GM12878 (cell line): ENCODE measurements around the gene ERC1. TPM values are rescaled to one million over a fixed set of nuclear protein-coding genes. Genes with fewer than 3 reads are reported as not detected.

ENCODE experiments used
- BCLAF1 ChIP-seq: fragments of 450-650 bp; IDR thresholded peaks from 2 replicates; pipeline ENCODE4 v1.6.1; 2017; ENCODE audit warnings: antibody characterized with exemption, mild to moderate bottlenecking, moderate library complexity
- CBX3 ChIP-seq: fragments of 200-600 bp; sonication (generic); IDR thresholded peaks from 2 replicates; pipeline ENCODE4 v1.6.1; 2016; ENCODE audit warnings: low read depth, borderline replicate concordance
- CHD4 ChIP-seq: fragments of 200-600 bp; sonication (generic); IDR thresholded peaks from 2 replicates; pipeline ENCODE4 v1.6.1; 2016; ENCODE audit warnings: mild to moderate bottlenecking
- EZH2 ChIP-seq: IDR thresholded peaks from 2 replicates; pipeline ENCODE4 v1.6.1; 2012; ENCODE audit warnings: low read depth, mild to moderate bottlenecking, control low read depth, inconsistent platforms, low read length, borderline replicate concordance; ENCODE audit not compliant: control insufficient read depth
- HCFC1 ChIP-seq: fragments of 150-350 bp; IDR thresholded peaks from 2 replicates; pipeline ENCODE4 v1.6.1; 2014; ENCODE audit warnings: low read length
- HSF1 ChIP-seq: fragments of 150-350 bp; IDR thresholded peaks from 2 replicates; pipeline ENCODE4 v1.6.1; 2014; ENCODE audit warnings: mild to moderate bottlenecking, low read depth, low read length
- MYC ChIP-seq: IDR thresholded peaks from 2 replicates; pipeline ENCODE4 v1.6.1; 2011; ENCODE audit warnings: mild to moderate bottlenecking, low read length, moderate library complexity, inconsistent platforms; ENCODE audit not compliant: insufficient read depth, insufficient replicate concordance, insufficient read length, severe bottlenecking
- NBN ChIP-seq: fragments of 450-650 bp; IDR thresholded peaks from 2 replicates; pipeline ENCODE4 v1.6.1; 2016
- NRF1 ChIP-seq: conservative IDR thresholded peaks from 2 replicates; pipeline ENCODE4 v1.6.1; 2011; ENCODE audit warnings: mild to moderate bottlenecking, low read depth, low read length, improper control_type of control experiment
- RELB ChIP-seq: fragments of 450-650 bp; IDR thresholded peaks from 2 replicates; pipeline ENCODE4 v1.6.1; 2017; ENCODE audit warnings: low read depth, mild to moderate bottlenecking, moderate library complexity
- SIN3A ChIP-seq: IDR thresholded peaks from 2 replicates; pipeline ENCODE4 v1.6.1; 2012; ENCODE audit warnings: low read depth, low read length, improper control_type of control experiment
- SIX5 ChIP-seq: IDR thresholded peaks from 2 replicates; pipeline ENCODE4 v1.6.1; 2011; ENCODE audit warnings: mild to moderate bottlenecking, low read depth, low read length, moderate library complexity; ENCODE audit not compliant: severe bottlenecking
- SRF ChIP-seq, 2 experiments: IDR thresholded peaks; 2 replicates each; pipeline ENCODE4 v1.6.1; 2011; ENCODE audit warnings: low read depth in 2 of 2, low read length in 2 of 2, mild to moderate bottlenecking in 1 of 2, moderate library complexity in 1 of 2
- YBX1 ChIP-seq: fragments of 450-650 bp; IDR thresholded peaks from 2 replicates; pipeline ENCODE4 v1.6.1; 2016; ENCODE audit warnings: antibody characterized with exemption
- polyA plus RNA-seq, 11 experiments: library from polyadenylated mRNA; depleted of rRNA in 4 of 11; unstranded in 6 of 11; stranded (reverse) in 5 of 11; fragments of >200 nt; fragmentation: Nextera tagmentation in 4 of 11; fragmentation: Illumina TruSeq in 1 of 11; extraction: Ambion mirVana in 4 of 11; extraction: Trizol in 1 of 11; gene quantifications; 1 replicate in 1 of 11; 2 replicates in 10 of 11; pipeline versions ENCODE4 v1.2.1 to v1.2.3, GENCODE V29; 2011 to 2016; ENCODE audit warnings: inconsistent platforms in 2 of 11, missing spikeins in 2 of 11, low read depth in 1 of 11
- total RNA-seq, 4 experiments: library from RNA; depleted of rRNA in 3 of 4; stranded (reverse); fragments of >200 nt in 3 of 4; fragmentation: Illumina TruSeq in 1 of 4; extraction: Trizol in 1 of 4; gene quantifications; 2 replicates each; pipeline versions ENCODE4 v1.2.1 to v1.2.3, GENCODE V29; 2013 to 2021
- TF ChIP-seq, protein P1 (sequence below): fragments of 450-650 bp; formaldehyde crosslinking; IDR thresholded peaks from 2 replicates; pipeline ENCODE4 v1.4.0; 2020; ENCODE audit warnings: mild to moderate bottlenecking, moderate library complexity
- TF ChIP-seq, protein P2 (sequence below): IDR thresholded peaks from 2 replicates; pipeline ENCODE4 v1.6.1; 2011; ENCODE audit warnings: borderline replicate concordance, low read depth, mild to moderate bottlenecking, moderate library complexity, low read length; ENCODE audit not compliant: insufficient read depth, poor library complexity, severe bottlenecking
- TF ChIP-seq, protein P3 (sequence below): IDR thresholded peaks from 2 replicates; pipeline ENCODE4 v1.6.1; 2011; ENCODE audit warnings: low read depth, mild to moderate bottlenecking, low read length, moderate library complexity, borderline replicate concordance; ENCODE audit errors: extremely low read depth

Gene ERC1
- total and polyA plus RNA-seq, 10 of the 15 experiments (the other 5 are each of a cell fraction or from before 2014, with no cell fraction given): 0.75 to 8.0 (median 5.0) TPM

- TF ChIP-seq MYC: peak; percentile 58
- no peak for TF ChIP-seq CBX3
- TF ChIP-seq, protein P1, sequence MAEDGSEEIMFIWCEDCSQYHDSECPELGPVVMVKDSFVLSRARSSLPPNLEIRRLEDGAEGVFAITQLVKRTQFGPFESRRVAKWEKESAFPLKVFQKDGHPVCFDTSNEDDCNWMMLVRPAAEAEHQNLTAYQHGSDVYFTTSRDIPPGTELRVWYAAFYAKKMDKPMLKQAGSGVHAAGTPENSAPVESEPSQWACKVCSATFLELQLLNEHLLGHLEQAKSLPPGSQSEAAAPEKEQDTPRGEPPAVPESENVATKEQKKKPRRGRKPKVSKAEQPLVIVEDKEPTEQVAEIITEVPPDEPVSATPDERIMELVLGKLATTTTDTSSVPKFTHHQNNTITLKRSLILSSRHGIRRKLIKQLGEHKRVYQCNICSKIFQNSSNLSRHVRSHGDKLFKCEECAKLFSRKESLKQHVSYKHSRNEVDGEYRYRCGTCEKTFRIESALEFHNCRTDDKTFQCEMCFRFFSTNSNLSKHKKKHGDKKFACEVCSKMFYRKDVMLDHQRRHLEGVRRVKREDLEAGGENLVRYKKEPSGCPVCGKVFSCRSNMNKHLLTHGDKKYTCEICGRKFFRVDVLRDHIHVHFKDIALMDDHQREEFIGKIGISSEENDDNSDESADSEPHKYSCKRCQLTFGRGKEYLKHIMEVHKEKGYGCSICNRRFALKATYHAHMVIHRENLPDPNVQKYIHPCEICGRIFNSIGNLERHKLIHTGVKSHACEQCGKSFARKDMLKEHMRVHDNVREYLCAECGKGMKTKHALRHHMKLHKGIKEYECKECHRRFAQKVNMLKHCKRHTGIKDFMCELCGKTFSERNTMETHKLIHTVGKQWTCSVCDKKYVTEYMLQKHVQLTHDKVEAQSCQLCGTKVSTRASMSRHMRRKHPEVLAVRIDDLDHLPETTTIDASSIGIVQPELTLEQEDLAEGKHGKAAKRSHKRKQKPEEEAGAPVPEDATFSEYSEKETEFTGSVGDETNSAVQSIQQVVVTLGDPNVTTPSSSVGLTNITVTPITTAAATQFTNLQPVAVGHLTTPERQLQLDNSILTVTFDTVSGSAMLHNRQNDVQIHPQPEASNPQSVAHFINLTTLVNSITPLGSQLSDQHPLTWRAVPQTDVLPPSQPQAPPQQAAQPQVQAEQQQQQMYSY (CRISPR knock-in tag): no peak
- TF ChIP-seq, protein P2, sequence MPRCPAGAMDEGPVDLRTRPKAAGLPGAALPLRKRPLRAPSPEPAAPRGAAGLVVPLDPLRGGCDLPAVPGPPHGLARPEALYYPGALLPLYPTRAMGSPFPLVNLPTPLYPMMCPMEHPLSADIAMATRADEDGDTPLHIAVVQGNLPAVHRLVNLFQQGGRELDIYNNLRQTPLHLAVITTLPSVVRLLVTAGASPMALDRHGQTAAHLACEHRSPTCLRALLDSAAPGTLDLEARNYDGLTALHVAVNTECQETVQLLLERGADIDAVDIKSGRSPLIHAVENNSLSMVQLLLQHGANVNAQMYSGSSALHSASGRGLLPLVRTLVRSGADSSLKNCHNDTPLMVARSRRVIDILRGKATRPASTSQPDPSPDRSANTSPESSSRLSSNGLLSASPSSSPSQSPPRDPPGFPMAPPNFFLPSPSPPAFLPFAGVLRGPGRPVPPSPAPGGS: no peak
- TF ChIP-seq SIN3A: peak; percentile 64; the same call in 1 of the 2 replicates
- TF ChIP-seq RELB: peak; percentile 98
- no peak for TF ChIP-seq YBX1
- TF ChIP-seq EZH2: no peak
- TF ChIP-seq NBN: peak; percentile 97
- TF ChIP-seq CHD4: no peak
- no peak; the same call in 1 of the 2 replicates for TF ChIP-seq NRF1
- TF ChIP-seq SIX5: peak; percentile 73
- TF ChIP-seq SRF (IDR thresholded peaks at IDR 0.05; ENCODE audit: low read depth in 2 of 2, low read length in 2 of 2): no peak
- no peak for TF ChIP-seq BCLAF1
- peak; percentile 80 for TF ChIP-seq HCFC1
- TF ChIP-seq, protein P3, sequence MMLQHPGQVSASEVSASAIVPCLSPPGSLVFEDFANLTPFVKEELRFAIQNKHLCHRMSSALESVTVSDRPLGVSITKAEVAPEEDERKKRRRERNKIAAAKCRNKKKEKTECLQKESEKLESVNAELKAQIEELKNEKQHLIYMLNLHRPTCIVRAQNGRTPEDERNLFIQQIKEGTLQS: peak; percentile 93
- peak; percentile 48; the same call in 1 of the 2 replicates for TF ChIP-seq HSF1
Observed at GRCh38 chr12:949453-950191, 41.4 kb upstream of the ERC1 start, which contains the start of gene RAD52 (continued).
